ENCODE data around the gene MFSD12. TPM values are rescaled to one million over a fixed set of nuclear protein-coding genes. Genes with fewer than 3 reads are reported as not detected.
A peak's percentile ranks its signal among the peaks of the same experiment; 100 is the strongest.

The MFSD12 gene
- total and polyA plus RNA-seq, 2 experiments from 2014 or later = 35.3 to 91.1 TPM

- Histone ChIP-seq H3F3A (replicated peaks; ENCODE audit: low read depth) (no peaks in the 10 kb centered on the region), H3K4me1 (ENCODE audit: insufficient read depth) (no peaks in the 10 kb centered on the region), H2AFZ (no peak overlapping the region), H4K20me1 (replicated peaks; ENCODE audit: insufficient read depth) (no peaks in the 10 kb centered on the region; the same call in 1 of the 2 replicates), H3K9me2 (ENCODE audit: insufficient read depth) (no peaks in the 10 kb centered on the region), H3K79me2 (replicated peaks; ENCODE audit: insufficient read depth) (no peaks in the 10 kb centered on the region), H3K36me3 (ENCODE audit: insufficient read depth) (no peaks in the 10 kb centered on the region), H3K27me3 (ENCODE audit: insufficient read depth) (no peaks in the 10 kb centered on the region), H3K4me2 (no peak overlapping the region), H3K27ac (ENCODE audit: low read depth) (no peak overlapping the region), H3K4me3 (no peak overlapping the region)
- no peak overlapping the region for H3K4me3 Mint-ChIP-seq
- peaks cover 1% of the 10 kb centered on the region for H3K27me3 Mint-ChIP-seq (ENCODE audit: insufficient read depth, low read depth, poor library complexity)
- H3K4me1 Mint-ChIP-seq = no peaks in the 10 kb centered on the region
- H3K36me3 Mint-ChIP-seq (ENCODE audit: low read depth) = no peaks in the 10 kb centered on the region
- TF ChIP-seq EZH2phosphoT487 (IDR thresholded peaks at IDR 0.05; ENCODE audit: unreplicated experiment) (no peak), CTCF (conservative IDR thresholded peaks at IDR 0.05; ENCODE audit: low read depth in 2 of 2) (no peak)
- no peaks in the 10 kb centered on the region for H3K9me3 Mint-ChIP-seq
- no peak for DNase-seq (ENCODE audit: low spot score)
- no peak overlapping the region for H3K27ac Mint-ChIP-seq
- no peak for ATAC-seq
These were observed 6.5 kb upstream of the MFSD12 start for GRCh38 chr19:3563709-3564524.

- peak; percentile 51 for DNase-seq (ENCODE audit: low spot score)
- Mint-ChIP-seq H3K9me3 (no peaks in the 10 kb centered on the region), H3K4me3 (peak overlapping the region; percentile 86), H3K27ac (no peak overlapping the region; the same call in 1 of the 2 replicates), H3K36me3 (ENCODE audit: low read depth) (no peaks in the 10 kb centered on the region; the same call in 2 of the 3 replicates), H3K27me3 (ENCODE audit: insufficient read depth, low read depth, poor library complexity) (peaks cover 18% of the 10 kb centered on the region), H3K4me1 (peaks cover 7% of the 10 kb centered on the region)
- H3F3A ChIP-seq (replicated peaks; ENCODE audit: low read depth) = no peaks in the 10 kb centered on the region
- H3K4me1 ChIP-seq (ENCODE audit: insufficient read depth) = no peaks in the 10 kb centered on the region; the same call in 1 of the 2 replicates
- peaks cover 10% of the 10 kb centered on the region; the same call in 1 of the 2 replicates for H3K27me3 ChIP-seq (ENCODE audit: insufficient read depth)
- no peaks in the 10 kb centered on the region for H3K9me2 ChIP-seq (ENCODE audit: insufficient read depth)
- H3K79me2 ChIP-seq (replicated peaks; ENCODE audit: insufficient read depth) = peaks cover 18% of the 10 kb centered on the region
- no peak overlapping the region for H3K27ac ChIP-seq (ENCODE audit: low read depth)
- H4K20me1 ChIP-seq (replicated peaks; ENCODE audit: insufficient read depth) = peaks cover 6% of the 10 kb centered on the region; the same call in 1 of the 2 replicates
- peak overlapping the region; percentile 85 for H3K4me3 ChIP-seq
- peak overlapping the region; percentile 86 for H3K4me2 ChIP-seq
- TF ChIP-seq NANOG (IDR thresholded peaks at IDR 0.05; ENCODE audit: borderline replicate concordance) (no peak), STAT1 (IDR thresholded peaks at IDR 0.05; ENCODE audit: unreplicated experiment) (no peak), REST (IDR thresholded peaks at IDR 0.05; ENCODE audit: unreplicated experiment) (peak; percentile 13), EZH2phosphoT487 (IDR thresholded peaks at IDR 0.05; ENCODE audit: unreplicated experiment) (no peak), ZNF331 (CRISPR knock-in tag; IDR thresholded peaks at IDR 0.05; ENCODE audit: low read depth) (no peak), ZNF462 (CRISPR knock-in tag; IDR thresholded peaks at IDR 0.05) (no peak)
- ATAC-seq = peak; percentile 28
- no peak overlapping the region for H2AFZ ChIP-seq
- H3K36me3 ChIP-seq (ENCODE audit: insufficient read depth) = no peaks in the 10 kb centered on the region
These were observed 367 bp downstream of the MFSD12 start for GRCh38 chr19:3556978-3557460.

All from GM23338 (cell line).